Subcutaneous abdominal adipose tissue (tissue), 5 donors: ENCODE data around the gene KCNMA1.

Source experiments
- H3K27ac ChIP-seq: one replicate; pipeline ENCODE4 v1.7.0; 2013; ENCODE audit warnings: low read depth, mild to moderate bottlenecking, inconsistent platforms, low read length, moderate library complexity
- H3K27me3 ChIP-seq, 5 donors: one replicate each; pipeline ENCODE4 v1.7.0; 2013; ENCODE audit warnings: low read length in 5 of 5, inconsistent platforms in 1 of 5; ENCODE audit not compliant: control insufficient read depth in 5 of 5, insufficient read depth in 4 of 5
- H3K36me3 ChIP-seq, 5 donors: one replicate each; pipeline ENCODE4 v1.7.0; 2013; ENCODE audit warnings: low read length in 5 of 5; ENCODE audit not compliant: control insufficient read depth in 5 of 5, insufficient read depth in 5 of 5
- H3K4me1 ChIP-seq, 5 donors: one replicate each; pipeline ENCODE4 v1.7.0; 2013; ENCODE audit warnings: low read length in 5 of 5, mild to moderate bottlenecking in 3 of 5, moderate library complexity in 1 of 5; ENCODE audit not compliant: control insufficient read depth in 5 of 5, insufficient read depth in 5 of 5
- H3K4me3 ChIP-seq, 5 donors: one replicate each; pipeline ENCODE4 v1.7.0; 2013; ENCODE audit warnings: low read length in 5 of 5, low read depth in 1 of 5
- H3K9ac ChIP-seq, 5 donors: one replicate each; pipeline ENCODE4 v1.7.0; 2013; ENCODE audit warnings: low read length in 5 of 5, mild to moderate bottlenecking in 4 of 5, moderate library complexity in 3 of 5
- H3K9me3 ChIP-seq, 5 donors: one replicate each; pipeline ENCODE4 v1.7.0; 2013; ENCODE audit warnings: low read length in 5 of 5; ENCODE audit not compliant: control insufficient read depth in 5 of 5
- donor health status: healthy.
- donor health status: healthy.
- donor health status: healthy.
- donor health status: healthy.
- donor health status: healthy.

KCNMA1 gene

GRCh38 chr10:77441353-77442166, 196.0 kb downstream of the KCNMA1 start:
- H3K9me3 ChIP-seq, result no peaks in the 10 kb centered on the region
- H3K27me3 ChIP-seq, result peaks cover 0 to 4% (median 0%) of the 10 kb centered on the region in 5 donors
- H3K36me3 ChIP-seq, result no peaks in the 10 kb centered on the region
- no peak overlapping the region for H3K9ac ChIP-seq
- no peak overlapping the region for H3K4me3 ChIP-seq
- no peaks in the 10 kb centered on the region for H3K4me1 ChIP-seq
- no peak overlapping the region for H3K27ac ChIP-seq

- Histone ChIP-seq H3K4me3 (no peak overlapping the region), H3K9me3 (no peaks in the 10 kb centered on the region), H3K27ac (no peak overlapping the region), H3K9ac (no peak overlapping the region), H3K36me3 (no peaks in the 10 kb centered on the region), H3K4me1 (no peaks in the 10 kb centered on the region), H3K27me3 (no peaks in the 10 kb centered on the region)
Measured at GRCh38 chr10:77436257-77436975, 201.2 kb downstream of the KCNMA1 start.

- no peaks in the 10 kb centered on the region for H3K4me1 ChIP-seq
- no peak overlapping the region for H3K4me3 ChIP-seq
- no peak overlapping the region for H3K27ac ChIP-seq
- H3K27me3 ChIP-seq, result no peaks in the 10 kb centered on the region
- H3K9me3 ChIP-seq, result no peaks in the 10 kb centered on the region
- no peak overlapping the region for H3K9ac ChIP-seq
- H3K36me3 ChIP-seq, result no peaks in the 10 kb centered on the region
Measured at GRCh38 chr10:77433546-77433945, 204.1 kb downstream of the KCNMA1 start.

- Histone ChIP-seq H3K4me3 (no peak overlapping the region), H3K4me1 (no peaks in the 10 kb centered on the region), H3K9me3 (no peaks in the 10 kb centered on the region), H3K27ac (no peak overlapping the region), H3K36me3 (no peaks in the 10 kb centered on the region), H3K9ac (no peak overlapping the region), H3K27me3 (no peaks in the 10 kb centered on the region)
Measured at GRCh38 chr10:77431980-77432797, 205.4 kb downstream of the KCNMA1 start.

GRCh38 chr10:77431209-77431611, 206.4 kb downstream of the KCNMA1 start:
- H3K9ac ChIP-seq, result no peak overlapping the region
- no peaks in the 10 kb centered on the region for H3K36me3 ChIP-seq
- H3K27me3 ChIP-seq, result no peaks in the 10 kb centered on the region
- H3K4me3 ChIP-seq, result no peak overlapping the region
- no peaks in the 10 kb centered on the region for H3K9me3 ChIP-seq
- H3K4me1 ChIP-seq, result no peaks in the 10 kb centered on the region
- H3K27ac ChIP-seq, result no peak overlapping the region

- Histone ChIP-seq H3K27me3 (peaks cover 0 to 2% (median 0%) of the 10 kb centered on the region in 5 donors), H3K9me3 (no peaks in the 10 kb centered on the region), H3K4me3 (no peak overlapping the region), H3K36me3 (no peaks in the 10 kb centered on the region), H3K27ac (no peak overlapping the region), H3K4me1 (no peaks in the 10 kb centered on the region), H3K9ac (no peak overlapping the region)
Measured at GRCh38 chr10:77430530-77430929, 207.1 kb downstream of the KCNMA1 start.

- H3K4me3 ChIP-seq, result no peak overlapping the region
- no peaks in the 10 kb centered on the region for H3K9me3 ChIP-seq
- H3K4me1 ChIP-seq, result no peaks in the 10 kb centered on the region
- H3K9ac ChIP-seq, result no peak overlapping the region
- peaks cover 0 to 3% (median 0%) of the 10 kb centered on the region in 5 donors for H3K27me3 ChIP-seq
- no peaks in the 10 kb centered on the region for H3K36me3 ChIP-seq
- no peak overlapping the region for H3K27ac ChIP-seq
Measured at GRCh38 chr10:77428691-77429395, 208.8 kb downstream of the KCNMA1 start.

GRCh38 chr10:77424257-77424656, 213.4 kb downstream of the KCNMA1 start:
- Histone ChIP-seq H3K9ac (no peak overlapping the region), H3K4me1 (no peaks in the 10 kb centered on the region), H3K27ac (no peak overlapping the region)

GRCh38 chr10:77422491-77423338, 214.9 kb downstream of the KCNMA1 start:
- no peaks in the 10 kb centered on the region for H3K9me3 ChIP-seq

More at GRCh38 chr10:77424257-77424656, 213.4 kb downstream of the KCNMA1 start:
- Histone ChIP-seq H3K36me3 (no peaks in the 10 kb centered on the region), H3K9me3 (no peaks in the 10 kb centered on the region), H3K4me3 (no peak overlapping the region), H3K27me3 (peaks cover 0 to 3% (median 0%) of the 10 kb centered on the region in 5 donors)

More at GRCh38 chr10:77422491-77423338, 214.9 kb downstream of the KCNMA1 start:
- Histone ChIP-seq H3K9ac (no peak overlapping the region), H3K27me3 (peaks cover 0 to 3% (median 0%) of the 10 kb centered on the region in 5 donors), H3K27ac (no peak overlapping the region), H3K4me3 (no peak overlapping the region), H3K4me1 (peaks cover 0 to 2% (median 0%) of the 10 kb centered on the region in 5 donors), H3K36me3 (no peaks in the 10 kb centered on the region)
